Hindlimb muscle (tissue), 1 donor: ENCODE measurements around the gene XIRP2. TPM values are rescaled to one million over a fixed set of nuclear protein-coding genes. Genes with fewer than 3 reads are reported as not detected.

ENCODE experiments used
- DNase-seq: peaks from one replicate; pipeline ENCODE4 v3.0.0-alpha.2; 2013
- polyA plus RNA-seq: library from polyadenylated mRNA; unstranded; fragments of 120-200 nt; gene quantifications from one replicate; pipeline ENCODE4 v1.2.1, GENCODE V29; 2013; ENCODE audit not compliant: insufficient read length

The XIRP2 gene
- 149 TPM for polyA plus RNA-seq

- DNase-seq: no peak
Observed at GRCh38 chr2:166888180-166888579, at the start of gene XIRP2. TSS of gene XIRP2 (plus strand) at chr2:166888480. CDS start at chr2:166903483, 15,003 bp downstream.

- no peak for DNase-seq
Observed at GRCh38 chr2:166841152-166841551, 47.1 kb upstream of the XIRP2 start.

GRCh38 chr2:166841679-166842078 is 46.6 kb upstream of the XIRP2 start:
- no peak for DNase-seq

- no peak for DNase-seq
Observed at GRCh38 chr2:166844111-166844510, 44.2 kb upstream of the XIRP2 start.

GRCh38 chr2:166862468-166863132 is 25.7 kb upstream of the XIRP2 start:
- no peak for DNase-seq

GRCh38 chr2:166867874-166868514 is 20.3 kb upstream of the XIRP2 start:
- DNase-seq: no peak

GRCh38 chr2:166870346-166870745 is 17.9 kb upstream of the XIRP2 start:
- DNase-seq: no peak

GRCh38 chr2:166881177-166881576 is 7.1 kb upstream of the XIRP2 start:
- DNase-seq: no peak

- no peak for DNase-seq
Observed at GRCh38 chr2:166882851-166883250, 5.4 kb upstream of the XIRP2 start.

GRCh38 chr2:166891727-166892126 is 3.4 kb downstream of the XIRP2 start:
- no peak for DNase-seq

- no peak for DNase-seq
Observed at GRCh38 chr2:166892397-166892796, 4.1 kb downstream of the XIRP2 start.

GRCh38 chr2:166895243-166895642 is 7.0 kb downstream of the XIRP2 start:
- DNase-seq: no peak

GRCh38 chr2:166897666-166898065 is 9.4 kb downstream of the XIRP2 start:
- DNase-seq: no peak

- DNase-seq: no peak
Observed at GRCh38 chr2:166899676-166900075, 11.4 kb downstream of the XIRP2 start.

GRCh38 chr2:166900700-166901099 is 12.4 kb downstream of the XIRP2 start:
- DNase-seq: no peak

- DNase-seq: no peak
Observed at GRCh38 chr2:166901336-166901735, 13.1 kb downstream of the XIRP2 start.

GRCh38 chr2:166916987-166917386 is 28.7 kb downstream of the XIRP2 start:
- no peak for DNase-seq

- DNase-seq: no peak
Observed at GRCh38 chr2:166917415-166917814, 29.1 kb downstream of the XIRP2 start.

GRCh38 chr2:166921261-166921896 is 33.1 kb downstream of the XIRP2 start:
- no peak for DNase-seq

- no peak for DNase-seq
Observed at GRCh38 chr2:166924967-166925366, 36.7 kb downstream of the XIRP2 start.

GRCh38 chr2:166926657-166927056 is 38.4 kb downstream of the XIRP2 start:
- no peak for DNase-seq

- DNase-seq: no peak
Observed at GRCh38 chr2:166932032-166932431, 43.8 kb downstream of the XIRP2 start.

- no peak for DNase-seq
Observed at GRCh38 chr2:166934817-166935216, 46.5 kb downstream of the XIRP2 start.

GRCh38 chr2:166942377-166942776 is 54.1 kb downstream of the XIRP2 start:
- DNase-seq: no peak
